ENCODE data around the gene NUTF2. TPM values are rescaled to one million over a fixed set of nuclear protein-coding genes. Genes with fewer than 3 reads are reported as not detected.

Gene NUTF2
- total RNA-seq, 1 donor from 2014 or later, result 164 TPM

GRCh38 chr16:67917140-67917851, 70.6 kb downstream of the NUTF2 start:
- no peak for DNase-seq (ENCODE audit: low read depth in 2 of 2)

DNA sequence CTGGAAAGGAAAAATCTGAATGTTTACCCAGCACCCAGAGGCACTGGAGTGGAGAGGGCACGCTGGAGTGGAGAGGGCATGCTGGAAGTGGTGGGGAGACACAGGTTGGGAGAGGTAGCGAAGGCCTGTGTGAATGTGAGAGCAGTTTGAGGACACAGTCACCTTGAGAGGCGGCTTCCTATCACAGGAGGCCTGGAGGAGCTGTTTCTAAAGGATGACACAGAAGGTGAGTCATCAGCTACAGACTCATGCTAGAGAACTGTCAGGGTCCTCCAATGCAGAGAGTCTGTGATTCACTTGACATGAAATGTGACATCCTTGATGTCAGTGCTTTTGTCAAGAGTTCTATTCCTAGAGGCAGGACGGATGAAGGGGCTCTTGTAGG, 71.1 kb downstream of the NUTF2 start:
- DNase-seq (ENCODE audit: low read depth in 2 of 2), result peak in 1 of 2 donors; percentile 77

DNA sequence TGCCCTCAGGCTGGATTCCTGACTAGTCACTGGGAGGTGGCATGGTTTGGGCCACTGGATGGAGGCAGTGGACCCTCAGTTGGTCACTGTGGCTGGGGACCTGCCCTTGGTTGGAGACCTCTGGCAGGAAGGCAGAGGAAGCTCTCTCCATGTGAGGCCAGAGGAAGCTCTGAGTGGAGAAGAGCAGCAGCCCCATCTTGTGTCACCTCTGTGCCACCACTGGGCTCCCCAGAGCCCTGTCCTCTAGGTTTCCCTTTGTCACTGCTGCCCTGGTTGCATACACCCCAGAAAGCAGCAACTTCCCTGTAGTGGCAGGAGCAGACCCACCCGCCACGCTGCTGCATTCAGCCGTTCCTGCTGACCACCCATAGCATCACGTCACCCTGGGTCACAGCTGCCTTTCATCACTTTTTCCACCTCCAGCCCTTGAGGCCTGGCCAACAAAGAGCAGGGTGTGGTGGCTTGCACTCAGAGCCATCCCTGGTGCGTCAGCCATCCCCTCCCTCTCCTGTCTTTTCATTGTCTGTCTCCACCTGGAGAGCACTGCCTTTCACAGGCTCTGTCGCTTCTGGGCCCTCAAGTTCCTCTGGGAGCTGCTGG, 73.0 kb downstream of the NUTF2 start:
- DNase-seq (ENCODE audit: low read depth in 2 of 2), result no peak

Other genes with a start within 250 kb of the NUTF2 start
- 0.44 and 0.79 TPM in 2 replicates for gene CARMIL2, start 201.8 kb upstream of the NUTF2 start, total RNA-seq
- 8.3 and 10.5 TPM in 2 replicates for gene ACD, start 186.7 kb upstream of the NUTF2 start, total RNA-seq
- gene PARD6A, start 186.0 kb upstream of the NUTF2 start, total RNA-seq, result 2.6 and 4.8 TPM in 2 replicates
- 7.0 and 8.5 TPM in 2 replicates for gene ENKD1, start 180.2 kb upstream of the NUTF2 start, total RNA-seq
- gene C16orf86, start 180.1 kb upstream of the NUTF2 start, total RNA-seq, result 2.6 and 2.8 TPM in 2 replicates
- gene GFOD2, start 127.6 kb upstream of the NUTF2 start, total RNA-seq, result 39.9 and 68.8 TPM in 2 replicates
- 4.4 and 7.9 TPM in 2 replicates for gene RANBP10, start 40.4 kb upstream of the NUTF2 start, total RNA-seq
- 0.22 and 0.40 TPM in 2 replicates for gene TSNAXIP1, start 40.0 kb upstream of the NUTF2 start, total RNA-seq
- gene THAP11, start 4.6 kb upstream of the NUTF2 start, total RNA-seq, result 25.7 and 39.1 TPM in 2 replicates
- 12.2 and 20.0 TPM in 2 replicates for gene CENPT, start 760 bp downstream of the NUTF2 start, total RNA-seq
- gene EDC4, start 26.1 kb downstream of the NUTF2 start, total RNA-seq, result 42.3 and 42.9 TPM in 2 replicates
- gene NRN1L, start 38.0 kb downstream of the NUTF2 start, total RNA-seq, result not detected in 2 replicates
- 8.3 and 12.9 TPM in 2 replicates for gene PSKH1, start 46.3 kb downstream of the NUTF2 start, total RNA-seq
- gene CTRL, start 84.9 kb downstream of the NUTF2 start, total RNA-seq, result 0.20 and 0.22 TPM in 2 replicates
- 58.4 and 59.1 TPM in 2 replicates for gene PSMB10, start 89.9 kb downstream of the NUTF2 start, total RNA-seq
- gene LCAT, start 97.2 kb downstream of the NUTF2 start, total RNA-seq, result 0.87 and 5.4 TPM in 2 replicates
- gene SLC12A4, start 121.7 kb downstream of the NUTF2 start, total RNA-seq, result 41.2 and 108 TPM in 2 replicates
- 0.20 TPM in 1 of 2 replicates, not detected in the other for gene DPEP3, start 133.6 kb downstream of the NUTF2 start, total RNA-seq
- 3.3 and 8.9 TPM in 2 replicates for gene DPEP2, start 152.6 kb downstream of the NUTF2 start, total RNA-seq
- gene DPEP2NB, start 169.0 kb downstream of the NUTF2 start, total RNA-seq, result under 0.01 TPM in 1 of 2 replicates, not detected in the other
- 12.0 and 19.8 TPM in 2 replicates for gene DDX28, start 176.3 kb downstream of the NUTF2 start, total RNA-seq
- gene DUS2, start 176.4 kb downstream of the NUTF2 start, total RNA-seq, result 13.7 and 17.7 TPM in 2 replicates
- 13.1 and 18.5 TPM in 2 replicates for gene NFATC3, start 238.4 kb downstream of the NUTF2 start, total RNA-seq

Data from lung microvascular endothelial cell (primary cell).